Measurements from ENCODE around the gene SLC35C1. TPM values are rescaled to one million over a fixed set of nuclear protein-coding genes. Genes with fewer than 3 reads are reported as not detected.

SLC35C1 gene
- total RNA-seq, 1 donor from 2014 or later: 13.3 TPM

DNA sequence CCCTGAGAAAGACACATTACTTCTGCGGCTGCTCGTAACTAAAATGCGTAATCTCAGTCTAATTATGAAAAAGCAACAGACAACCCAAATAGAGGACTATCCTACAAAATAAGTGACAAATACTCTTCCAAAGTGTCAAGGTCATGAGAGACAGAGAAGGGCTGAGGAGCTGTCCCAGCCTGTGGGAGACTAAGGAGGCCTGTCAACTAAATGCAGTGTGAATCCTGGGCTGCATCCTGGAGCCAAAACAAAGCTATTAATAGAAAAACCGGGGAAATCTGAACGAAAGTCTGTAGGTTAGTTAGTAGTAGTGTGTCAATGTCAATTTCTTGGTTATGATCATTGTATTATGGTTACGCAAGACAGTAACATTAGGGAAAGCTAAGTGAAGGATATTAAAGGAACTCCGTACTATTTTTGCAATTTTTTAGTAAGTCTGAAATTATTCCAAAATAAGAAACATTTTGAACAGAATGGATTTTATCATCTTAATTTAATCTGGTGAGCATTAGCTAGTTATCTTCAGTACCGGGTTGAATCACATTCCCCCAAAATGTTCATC, 39.8 kb upstream of the SLC35C1 start:
- Mint-ChIP-seq H3K4me3 (no peak overlapping the region), H3K9me3 (no peaks in the 10 kb centered on the region), H3K4me1 (no peaks in the 10 kb centered on the region), H3K27me3 (ENCODE audit: low read depth) (peaks cover 37% of the 10 kb centered on the region), H3K27ac (ENCODE audit: unreplicated experiment) (no peak overlapping the region), H3K36me3 (ENCODE audit: low read depth) (no peaks in the 10 kb centered on the region)
- TF ChIP-seq, protein P1, sequence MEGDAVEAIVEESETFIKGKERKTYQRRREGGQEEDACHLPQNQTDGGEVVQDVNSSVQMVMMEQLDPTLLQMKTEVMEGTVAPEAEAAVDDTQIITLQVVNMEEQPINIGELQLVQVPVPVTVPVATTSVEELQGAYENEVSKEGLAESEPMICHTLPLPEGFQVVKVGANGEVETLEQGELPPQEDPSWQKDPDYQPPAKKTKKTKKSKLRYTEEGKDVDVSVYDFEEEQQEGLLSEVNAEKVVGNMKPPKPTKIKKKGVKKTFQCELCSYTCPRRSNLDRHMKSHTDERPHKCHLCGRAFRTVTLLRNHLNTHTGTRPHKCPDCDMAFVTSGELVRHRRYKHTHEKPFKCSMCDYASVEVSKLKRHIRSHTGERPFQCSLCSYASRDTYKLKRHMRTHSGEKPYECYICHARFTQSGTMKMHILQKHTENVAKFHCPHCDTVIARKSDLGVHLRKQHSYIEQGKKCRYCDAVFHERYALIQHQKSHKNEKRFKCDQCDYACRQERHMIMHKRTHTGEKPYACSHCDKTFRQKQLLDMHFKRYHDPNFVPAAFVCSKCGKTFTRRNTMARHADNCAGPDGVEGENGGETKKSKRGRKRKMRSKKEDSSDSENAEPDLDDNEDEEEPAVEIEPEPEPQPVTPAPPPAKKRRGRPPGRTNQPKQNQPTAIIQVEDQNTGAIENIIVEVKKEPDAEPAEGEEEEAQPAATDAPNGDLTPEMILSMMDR (conservative IDR thresholded peaks at IDR 0.05): no peak
- DNase-seq (ENCODE audit: low read depth, low spot score): no peak

- Mint-ChIP-seq H3K27me3 (ENCODE audit: low read depth) (peaks cover 40% of the 10 kb centered on the region), H3K36me3 (ENCODE audit: low read depth) (no peaks in the 10 kb centered on the region), H3K9me3 (no peaks in the 10 kb centered on the region), H3K27ac (ENCODE audit: unreplicated experiment) (no peak overlapping the region), H3K4me3 (no peak overlapping the region), H3K4me1 (peaks cover under 1% of the 10 kb centered on the region)
- TF ChIP-seq, protein P1 (conservative IDR thresholded peaks at IDR 0.05): no peak
- DNase-seq (ENCODE audit: low read depth, low spot score): no peak
These were observed 39.1 kb upstream of the SLC35C1 start for GRCh38 chr11:45765836-45766235.

DNA sequence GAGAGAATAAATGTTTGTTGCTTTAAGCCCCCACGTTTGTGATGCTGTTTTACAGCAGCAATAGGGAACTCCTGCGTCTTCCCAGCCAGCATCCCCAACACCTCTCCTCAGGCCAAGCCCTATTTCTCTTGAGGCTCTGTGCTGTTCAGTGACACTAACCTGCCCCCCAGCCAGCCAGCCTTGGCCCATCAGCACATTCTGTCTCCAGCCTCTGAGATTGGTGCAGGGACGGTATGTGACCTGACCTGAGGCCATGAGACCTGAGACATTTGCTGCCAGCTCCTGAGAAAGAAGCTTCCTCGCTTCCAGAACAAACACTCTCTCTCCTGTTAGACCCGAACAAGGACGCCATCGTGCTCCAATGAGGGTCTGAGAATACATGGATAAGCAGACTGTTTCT, 38.5 kb upstream of the SLC35C1 start:
- peaks cover 7% of the 10 kb centered on the region for H3K4me1 Mint-ChIP-seq
- DNase-seq (ENCODE audit: low read depth, low spot score): no peak
- H3K9me3 Mint-ChIP-seq: no peaks in the 10 kb centered on the region
- H3K4me3 Mint-ChIP-seq: no peak overlapping the region
- H3K36me3 Mint-ChIP-seq (ENCODE audit: low read depth): no peaks in the 10 kb centered on the region
- TF ChIP-seq, protein P1 (conservative IDR thresholded peaks at IDR 0.05): no peak
- peaks cover 45% of the 10 kb centered on the region for H3K27me3 Mint-ChIP-seq (ENCODE audit: low read depth)
- H3K27ac Mint-ChIP-seq (ENCODE audit: unreplicated experiment): no peak overlapping the region

GRCh38 chr11:45768486-45768885, 36.5 kb upstream of the SLC35C1 start:
- Mint-ChIP-seq H3K4me1 (peaks cover 12% of the 10 kb centered on the region), H3K27me3 (ENCODE audit: low read depth) (peaks cover 50% of the 10 kb centered on the region), H3K36me3 (ENCODE audit: low read depth) (no peaks in the 10 kb centered on the region), H3K4me3 (no peak overlapping the region), H3K9me3 (no peaks in the 10 kb centered on the region), H3K27ac (ENCODE audit: unreplicated experiment) (no peak overlapping the region)
- no peak for DNase-seq (ENCODE audit: low read depth, low spot score)
- TF ChIP-seq, protein P1 (conservative IDR thresholded peaks at IDR 0.05): no peak

DNA sequence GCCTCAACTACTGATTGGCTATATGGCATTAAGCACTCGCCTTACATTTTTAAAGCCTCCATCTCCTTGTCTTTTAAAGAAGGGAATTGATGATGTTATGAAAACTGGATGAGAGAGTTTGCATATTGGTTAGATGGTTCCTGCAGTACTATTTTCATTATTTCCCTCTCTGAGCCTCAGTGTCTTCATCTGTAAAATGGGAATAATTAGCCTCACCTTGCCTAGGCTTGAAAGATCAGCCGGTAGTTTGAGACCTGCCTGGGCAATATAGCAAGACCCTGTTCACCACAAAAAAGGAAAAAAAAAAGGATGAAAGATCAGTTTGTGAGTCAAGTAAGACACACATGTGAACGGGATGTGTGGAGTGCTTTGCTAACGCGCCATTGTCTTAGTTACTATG, 35.0 kb upstream of the SLC35C1 start:
- Mint-ChIP-seq H3K4me1 (peaks cover 12% of the 10 kb centered on the region), H3K4me3 (no peak overlapping the region), H3K27ac (ENCODE audit: unreplicated experiment) (no peak overlapping the region), H3K36me3 (ENCODE audit: low read depth) (no peaks in the 10 kb centered on the region), H3K27me3 (ENCODE audit: low read depth) (peaks cover 46% of the 10 kb centered on the region), H3K9me3 (no peaks in the 10 kb centered on the region)
- TF ChIP-seq, protein P1 (conservative IDR thresholded peaks at IDR 0.05): no peak
- DNase-seq (ENCODE audit: low read depth, low spot score): no peak

Measured in neural crest cell (in vitro differentiated cells).